ENCODE results near the gene TACR1. TPM values are rescaled to one million over a fixed set of nuclear protein-coding genes. Genes with fewer than 3 reads are reported as not detected.

TACR1 gene
- total and polyA plus RNA-seq, 2 of the 13 experiments (the other 11 are each of a cell fraction or from before 2014, with no cell fraction given): not detected

- TF ChIP-seq, protein P1, sequence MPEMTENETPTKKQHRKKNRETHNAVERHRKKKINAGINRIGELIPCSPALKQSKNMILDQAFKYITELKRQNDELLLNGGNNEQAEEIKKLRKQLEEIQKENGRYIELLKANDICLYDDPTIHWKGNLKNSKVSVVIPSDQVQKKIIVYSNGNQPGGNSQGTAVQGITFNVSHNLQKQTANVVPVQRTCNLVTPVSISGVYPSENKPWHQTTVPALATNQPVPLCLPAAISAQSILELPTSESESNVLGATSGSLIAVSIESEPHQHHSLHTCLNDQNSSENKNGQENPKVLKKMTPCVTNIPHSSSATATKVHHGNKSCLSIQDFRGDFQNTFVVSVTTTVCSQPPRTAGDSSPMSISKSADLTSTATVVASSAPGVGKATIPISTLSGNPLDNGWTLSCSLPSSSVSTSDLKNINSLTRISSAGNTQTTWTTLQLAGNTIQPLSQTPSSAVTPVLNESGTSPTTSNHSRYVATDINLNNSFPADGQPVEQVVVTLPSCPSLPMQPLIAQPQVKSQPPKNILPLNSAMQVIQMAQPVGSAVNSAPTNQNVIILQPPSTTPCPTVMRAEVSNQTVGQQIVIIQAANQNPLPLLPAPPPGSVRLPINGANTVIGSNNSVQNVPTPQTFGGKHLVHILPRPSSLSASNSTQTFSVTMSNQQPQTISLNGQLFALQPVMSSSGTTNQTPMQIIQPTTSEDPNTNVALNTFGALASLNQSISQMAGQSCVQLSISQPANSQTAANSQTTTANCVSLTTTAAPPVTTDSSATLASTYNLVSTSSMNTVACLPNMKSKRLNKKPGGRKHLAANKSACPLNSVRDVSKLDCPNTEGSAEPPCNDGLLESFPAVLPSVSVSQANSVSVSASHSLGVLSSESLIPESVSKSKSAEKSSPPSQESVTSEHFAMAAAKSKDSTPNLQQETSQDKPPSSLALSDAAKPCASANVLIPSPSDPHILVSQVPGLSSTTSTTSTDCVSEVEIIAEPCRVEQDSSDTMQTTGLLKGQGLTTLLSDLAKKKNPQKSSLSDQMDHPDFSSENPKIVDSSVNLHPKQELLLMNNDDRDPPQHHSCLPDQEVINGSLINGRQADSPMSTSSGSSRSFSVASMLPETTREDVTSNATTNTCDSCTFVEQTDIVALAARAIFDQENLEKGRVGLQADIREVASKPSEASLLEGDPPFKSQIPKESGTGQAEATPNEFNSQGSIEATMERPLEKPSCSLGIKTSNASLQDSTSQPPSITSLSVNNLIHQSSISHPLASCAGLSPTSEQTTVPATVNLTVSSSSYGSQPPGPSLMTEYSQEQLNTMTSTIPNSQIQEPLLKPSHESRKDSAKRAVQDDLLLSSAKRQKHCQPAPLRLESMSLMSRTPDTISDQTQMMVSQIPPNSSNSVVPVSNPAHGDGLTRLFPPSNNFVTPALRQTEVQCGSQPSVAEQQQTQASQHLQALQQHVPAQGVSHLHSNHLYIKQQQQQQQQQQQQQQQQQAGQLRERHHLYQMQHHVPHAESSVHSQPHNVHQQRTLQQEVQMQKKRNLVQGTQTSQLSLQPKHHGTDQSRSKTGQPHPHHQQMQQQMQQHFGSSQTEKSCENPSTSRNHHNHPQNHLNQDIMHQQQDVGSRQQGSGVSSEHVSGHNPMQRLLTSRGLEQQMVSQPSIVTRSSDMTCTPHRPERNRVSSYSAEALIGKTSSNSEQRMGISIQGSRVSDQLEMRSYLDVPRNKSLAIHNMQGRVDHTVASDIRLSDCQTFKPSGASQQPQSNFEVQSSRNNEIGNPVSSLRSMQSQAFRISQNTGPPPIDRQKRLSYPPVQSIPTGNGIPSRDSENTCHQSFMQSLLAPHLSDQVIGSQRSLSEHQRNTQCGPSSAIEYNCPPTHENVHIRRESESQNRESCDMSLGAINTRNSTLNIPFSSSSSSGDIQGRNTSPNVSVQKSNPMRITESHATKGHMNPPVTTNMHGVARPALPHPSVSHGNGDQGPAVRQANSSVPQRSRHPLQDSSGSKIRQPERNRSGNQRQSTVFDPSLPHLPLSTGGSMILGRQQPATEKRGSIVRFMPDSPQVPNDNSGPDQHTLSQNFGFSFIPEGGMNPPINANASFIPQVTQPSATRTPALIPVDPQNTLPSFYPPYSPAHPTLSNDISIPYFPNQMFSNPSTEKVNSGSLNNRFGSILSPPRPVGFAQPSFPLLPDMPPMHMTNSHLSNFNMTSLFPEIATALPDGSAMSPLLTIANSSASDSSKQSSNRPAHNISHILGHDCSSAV (CRISPR knock-in tag; IDR thresholded peaks at IDR 0.05; ENCODE audit: borderline replicate concordance): no peak
- TF ChIP-seq CEBPG (CRISPR knock-in tag; IDR thresholded peaks at IDR 0.05) (no peak), SPEN (CRISPR knock-in tag; IDR thresholded peaks at IDR 0.05; ENCODE audit: low read depth) (no peak), HDAC1 (CRISPR knock-in tag; IDR thresholded peaks at IDR 0.05) (no peak), ZNF670 (CRISPR knock-in tag; IDR thresholded peaks at IDR 0.05; ENCODE audit: borderline replicate concordance) (no peak), SNAPC4 (CRISPR knock-in tag; IDR thresholded peaks at IDR 0.05) (no peak)
Measured at GRCh38 chr2:75030218-75031009, 168.9 kb downstream of the TACR1 start (continued).
